Measurements from ENCODE around the gene LDAF1. TPM values are rescaled to one million over a fixed set of nuclear protein-coding genes. Genes with fewer than 3 reads are reported as not detected.
"Not testable (repeated sequence)": the region's sequence is repeated elsewhere in the genome, so short reads cannot be mapped to it uniquely, and the experiment has no call there.

The LDAF1 gene
- total and polyA plus RNA-seq, 9 donors, result 33.5 to 89.5 (median 71.7) TPM

DNA sequence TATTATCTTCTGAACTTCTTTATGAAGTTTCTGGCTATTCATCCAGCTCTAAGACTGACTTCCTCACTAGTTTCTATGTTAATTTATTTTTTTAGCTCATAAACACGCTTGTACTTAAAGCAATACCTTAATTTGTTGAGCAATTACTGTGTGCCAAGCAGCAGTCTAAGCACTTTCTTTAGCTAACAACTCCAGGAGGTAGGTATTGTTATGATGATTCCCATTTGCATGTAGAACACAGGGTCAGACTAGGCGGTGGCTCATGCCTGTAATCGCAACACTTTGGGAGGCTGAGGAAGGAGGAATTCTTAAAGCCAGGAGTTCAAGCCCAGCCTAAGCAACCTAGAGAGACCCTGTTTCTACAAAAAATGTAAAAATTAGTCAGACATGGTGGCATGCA is 27.7 kb upstream of the LDAF1 start:
- 76 to 81% (median 78%) methylated on average over 3 of the region's 3 CpGs for WGBS, 3 donors
- Histone ChIP-seq H3K4me3 (no peak overlapping the region), H3K4me1 (ENCODE audit: insufficient read depth) (no peaks in the 10 kb centered on the region), H3K9me3 (no peaks in the 10 kb centered on the region), H3K36me3 (no peaks in the 10 kb centered on the region), H3K27me3 (no peaks in the 10 kb centered on the region), H3K27ac (no peak overlapping the region)
- no peak for DNase-seq
- TF ChIP-seq POLR2A (IDR thresholded peaks at IDR 0.05), result no peak
- intact Hi-C loops (cut with DNase I), result no loop called here

DNA sequence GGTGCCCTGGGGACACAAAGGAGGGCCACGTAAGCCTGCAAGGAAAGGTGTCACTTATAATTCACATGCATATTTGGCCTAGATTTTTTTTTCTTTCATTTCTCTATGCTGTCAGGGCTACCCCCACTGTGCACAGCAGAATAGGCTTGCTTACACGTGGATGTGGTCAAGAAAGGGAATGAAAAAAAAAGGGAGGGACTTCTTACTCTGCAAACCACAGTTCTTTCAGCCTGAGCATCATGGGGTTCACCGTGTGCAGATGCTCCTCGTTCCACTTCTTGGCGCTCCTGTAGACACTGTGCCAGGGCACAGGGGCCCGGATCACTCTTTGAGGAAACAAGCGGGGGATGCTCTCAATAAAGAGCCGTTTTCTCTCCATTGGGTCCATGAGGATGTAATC is 24.4 kb upstream of the LDAF1 start:
- DNase-seq, result no peak
- no peaks in the 10 kb centered on the region for H3K36me3 ChIP-seq
- TF ChIP-seq EP300 (IDR thresholded peaks at IDR 0.05) (no peak), POLR2A (IDR thresholded peaks at IDR 0.05) (no peak), CTCF (IDR thresholded peaks at IDR 0.05) (no peak)
- H3K9me3 ChIP-seq, result no peaks in the 10 kb centered on the region
- no peak overlapping the region for H3K4me3 ChIP-seq
- intact Hi-C loops (cut with DNase I), result no loop called here
- WGBS, 3 donors, result 78 to 81% (median 78%) methylated on average over 8 of the region's 8 CpGs
- H3K27ac ChIP-seq, result no peak overlapping the region
- no peaks in the 10 kb centered on the region for H3K27me3 ChIP-seq
- H3K4me1 ChIP-seq (ENCODE audit: insufficient read depth), result no peaks in the 10 kb centered on the region

- H3K4me3 ChIP-seq, result no peak overlapping the region
- intact Hi-C loops (cut with DNase I), result no loop called here
- no peak overlapping the region for H3K27ac ChIP-seq
- TF ChIP-seq EP300 (IDR thresholded peaks at IDR 0.05) (no peak), CTCF (IDR thresholded peaks at IDR 0.05) (no peak), POLR2A (IDR thresholded peaks at IDR 0.05) (no peak)
- DNase-seq, result no peak
- WGBS, 3 donors, result 38 to 49% (median 40%) methylated on average over 5 of the region's 5 CpGs
- H3K4me1 ChIP-seq (ENCODE audit: insufficient read depth), result no peaks in the 10 kb centered on the region
- no peaks in the 10 kb centered on the region for H3K36me3 ChIP-seq
- no peaks in the 10 kb centered on the region for H3K27me3 ChIP-seq
- no peaks in the 10 kb centered on the region for H3K9me3 ChIP-seq
These were observed 12.7 kb upstream of the LDAF1 start for GRCh38 chr16:21145738-21146137.

DNA sequence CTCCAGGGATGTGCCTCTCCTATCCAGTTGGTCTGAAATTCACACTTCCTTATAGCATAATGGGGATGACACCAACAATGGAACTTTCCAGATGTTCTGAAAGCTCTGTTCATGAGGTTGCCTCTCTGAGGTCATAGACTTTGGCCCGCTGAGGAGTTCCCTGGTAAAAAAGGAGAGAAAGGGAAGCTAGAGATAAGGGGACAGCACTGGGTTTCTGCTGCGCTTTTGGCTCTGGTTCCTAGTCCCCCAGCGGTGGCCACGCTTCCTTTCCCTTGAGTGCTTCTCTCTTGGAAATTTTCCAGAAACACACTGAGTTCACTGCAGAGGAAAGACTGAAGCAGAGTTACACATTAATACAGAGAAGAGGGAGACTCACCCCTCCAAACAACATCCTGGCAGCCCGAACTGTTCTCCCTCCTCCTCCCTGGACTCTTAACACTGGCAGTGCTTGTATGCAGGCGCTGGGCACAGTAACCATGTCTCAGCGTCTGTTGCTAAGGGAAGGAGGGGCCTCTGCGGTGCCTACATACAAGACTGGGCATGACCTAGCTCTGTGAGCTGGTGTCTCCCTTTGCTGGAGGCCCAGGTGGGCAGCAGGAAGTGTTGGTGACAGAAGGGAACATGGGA is 8.0 kb upstream of the LDAF1 start, which contains the start of gene DNAH3:
Gene DNAH3 (minus strand): TSS at position 472 of the 627 bp plus-strand sequence. CDS start 527 bp downstream, outside the sequence.
- TF ChIP-seq POLR2A (IDR thresholded peaks at IDR 0.05), result no peak
- no peak for TF ChIP-seq CTCF (IDR thresholded peaks at IDR 0.05)
- no peak for TF ChIP-seq EP300 (IDR thresholded peaks at IDR 0.05)
- no peak for DNase-seq
- Histone ChIP-seq H3K27ac (no peak within 1 kb of the TSS), H3K27me3 (no peaks in the 10 kb centered on the region), H3K9me3 (no peaks in the 10 kb centered on the region), H3K4me3 (no peak within 1 kb of the TSS), H3K4me1 (ENCODE audit: insufficient read depth) (no peaks in the 10 kb centered on the region), H3K36me3 (no peaks in the 10 kb centered on the region)
- 24 to 32% (median 28%) methylated on average over 8 of the region's 8 CpGs for WGBS, 3 donors
- intact Hi-C loops (cut with DNase I), result loop anchor here in 3 of 4 donors (10.0 kb wide), 4 partner anchors 124 to 1174 kb away; partner anchors contain the start of gene CRYM (in 1 of the 3)

GRCh38 chr16:21152160-21153030 is 6.1 kb upstream of the LDAF1 start:
- not testable (repeated sequence) for H3K4me3 ChIP-seq; DNase-seq; H3K36me3 ChIP-seq; H3K4me1 ChIP-seq (ENCODE audit: insufficient read depth); H3K27me3 ChIP-seq; H3K9me3 ChIP-seq; H3K27ac ChIP-seq
- intact Hi-C loops (cut with DNase I), result loop anchor here in 3 of 4 donors (10.0 kb wide), 4 partner anchors 122 to 1172 kb away; partner anchors contain the start of gene CRYM (in 1 of the 3)
- WGBS, 3 donors, result 76 to 86% (median 77%) methylated on average over 43 to 51 of the region's 51 CpGs

GRCh38 chr16:21153124-21153729 is 5.2 kb upstream of the LDAF1 start:
- H3K27ac ChIP-seq; H3K4me1 ChIP-seq (ENCODE audit: insufficient read depth); H3K4me3 ChIP-seq; H3K27me3 ChIP-seq; DNase-seq; H3K36me3 ChIP-seq; H3K9me3 ChIP-seq: not testable (repeated sequence)
- intact Hi-C loops (cut with DNase I), result loop anchor here in 3 of 4 donors (10.0 kb wide), 4 partner anchors 122 to 1172 kb away; partner anchors contain the start of gene CRYM (in 1 of the 3)
- 83 to 87% (median 86%) methylated on average over 11 of the region's 11 CpGs for WGBS, 3 donors

DNA sequence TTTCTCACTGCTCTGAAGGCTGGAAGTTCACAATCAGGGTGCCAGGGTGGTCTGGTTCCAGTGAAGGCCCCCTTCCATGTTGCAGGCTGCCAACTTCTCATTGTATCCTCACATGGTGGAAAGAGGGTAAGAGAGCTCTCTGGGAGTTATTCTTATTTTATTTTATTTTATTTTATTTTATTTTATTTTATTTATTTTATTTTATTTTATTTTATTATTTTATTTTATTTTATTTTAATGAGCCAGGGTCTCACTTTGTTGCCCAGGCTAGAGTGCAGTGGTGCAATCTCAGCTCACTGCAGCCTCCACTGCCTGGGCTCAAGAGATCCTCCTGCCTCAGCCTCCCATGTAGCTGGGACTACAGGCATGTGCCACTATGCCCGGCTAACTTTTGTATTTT is 2.5 kb upstream of the LDAF1 start:
- intact Hi-C loops (cut with DNase I), result loop anchor here (5.0 to 10.0 kb wide), 5 partner anchors 119 to 1169 kb away; partner anchors contain the start of gene CRYM (in 1 of the 4)
- not testable (repeated sequence) for H3K27me3 ChIP-seq; H3K4me1 ChIP-seq (ENCODE audit: insufficient read depth); DNase-seq; H3K4me3 ChIP-seq; H3K27ac ChIP-seq; H3K9me3 ChIP-seq; H3K36me3 ChIP-seq
- WGBS, 3 donors, result 46 to 65% (median 50%) methylated on average over 1 of the region's 1 CpG
